ENCODE results near the gene TSPAN9. TPM values are rescaled to one million over a fixed set of nuclear protein-coding genes. Genes with fewer than 3 reads are reported as not detected.

The TSPAN9 gene
- total RNA-seq, 1 donor from 2014 or later = 20.5 TPM

DNA sequence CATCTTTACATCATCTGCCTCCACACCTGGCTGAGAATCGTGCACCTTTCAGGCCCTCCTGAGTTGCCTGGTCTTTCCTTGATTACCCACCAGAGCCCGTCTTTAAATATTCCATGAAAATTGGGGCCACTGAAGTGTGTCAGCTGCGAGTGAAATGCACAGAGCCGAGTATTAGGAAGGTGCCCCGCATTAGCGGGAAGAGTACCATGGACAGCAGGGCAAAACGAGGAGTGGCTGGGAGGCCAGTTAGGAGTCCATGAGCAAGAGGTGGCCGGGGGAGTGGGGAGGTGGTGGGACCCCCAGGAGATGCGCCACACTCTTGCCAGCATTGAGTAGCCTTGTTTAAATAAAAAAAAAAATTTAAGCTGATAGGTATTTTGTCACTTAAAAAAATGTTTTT is 99.6 kb downstream of the TSPAN9 start:
- no peak for TF ChIP-seq CTCF (conservative IDR thresholded peaks at IDR 0.05; ENCODE audit: low read depth, low read length)
- no peak for DNase-seq (ENCODE audit: low read depth)
- no peak overlapping the region for H3K4me3 ChIP-seq (ENCODE audit: low read depth, low read length)

- no peak overlapping the region for H3K4me3 ChIP-seq (ENCODE audit: low read depth, low read length)
- DNase-seq (ENCODE audit: low read depth) = no peak
- TF ChIP-seq CTCF (conservative IDR thresholded peaks at IDR 0.05; ENCODE audit: low read depth, low read length) = no peak
Measured at GRCh38 chr12:3177778-3178425, 100.7 kb downstream of the TSPAN9 start.

DNA sequence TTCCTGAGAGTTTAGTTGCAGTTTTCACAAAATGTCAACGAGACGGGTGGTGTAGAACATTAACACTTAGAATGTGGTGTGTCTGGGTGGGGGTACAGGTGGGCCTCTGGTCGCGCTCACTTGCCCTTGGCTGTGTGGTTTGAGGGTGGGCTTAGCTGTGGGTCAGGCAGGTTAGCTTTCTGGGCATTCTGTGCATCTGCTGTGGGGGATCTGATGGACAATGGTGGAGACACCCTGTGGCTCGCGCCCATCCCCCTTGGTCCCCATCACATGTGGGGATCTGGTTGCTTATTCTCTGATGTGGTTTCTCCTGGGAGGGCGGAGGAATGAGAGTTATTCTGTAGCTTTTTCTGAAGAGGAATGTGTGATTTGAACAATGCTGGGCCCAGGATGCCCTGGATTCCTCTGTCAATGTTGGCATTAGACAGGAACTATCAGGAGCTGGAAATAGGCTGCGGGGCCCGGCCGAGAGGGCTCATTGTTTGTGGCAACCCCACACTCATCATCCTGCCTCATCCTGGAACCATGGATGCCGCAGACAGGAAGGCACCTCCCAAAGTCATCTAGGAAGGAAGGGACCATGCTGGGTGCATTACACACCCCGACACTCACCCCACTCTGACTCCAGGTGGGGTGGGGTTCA is 101.6 kb downstream of the TSPAN9 start:
- TF ChIP-seq CTCF (conservative IDR thresholded peaks at IDR 0.05; ENCODE audit: low read depth, low read length) = no peak
- no peak for DNase-seq (ENCODE audit: low read depth)
- H3K4me3 ChIP-seq (ENCODE audit: low read depth, low read length) = no peak overlapping the region

DNA sequence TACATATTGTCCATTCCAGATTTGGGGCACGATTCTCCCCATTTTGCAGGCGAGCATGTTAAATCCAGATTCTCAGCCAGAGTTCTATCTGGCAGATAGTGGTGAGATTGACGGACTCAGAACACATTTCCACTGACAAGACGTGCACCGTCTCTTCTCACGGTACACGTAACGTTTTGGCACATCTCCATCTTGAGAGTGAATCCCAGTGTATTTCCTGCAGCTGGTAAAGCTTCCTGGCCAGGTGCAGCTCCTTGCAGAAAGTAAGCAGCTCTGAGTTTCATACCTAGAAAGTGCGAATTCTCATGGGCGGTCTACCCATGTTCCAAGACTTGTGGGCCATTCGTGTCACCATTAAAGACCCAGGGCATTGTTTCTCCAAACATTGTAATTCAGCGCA is 102.6 kb downstream of the TSPAN9 start:
- TF ChIP-seq CTCF (conservative IDR thresholded peaks at IDR 0.05; ENCODE audit: low read depth, low read length) = no peak
- no peak for DNase-seq (ENCODE audit: low read depth)
- no peak overlapping the region for H3K4me3 ChIP-seq (ENCODE audit: low read depth, low read length)

- DNase-seq (ENCODE audit: low read depth) = no peak
- no peak overlapping the region for H3K4me3 ChIP-seq (ENCODE audit: low read depth, low read length)
- TF ChIP-seq CTCF (conservative IDR thresholded peaks at IDR 0.05; ENCODE audit: low read depth, low read length) = no peak
Measured at GRCh38 chr12:3182426-3182825, 105.2 kb downstream of the TSPAN9 start.

- TF ChIP-seq CTCF (conservative IDR thresholded peaks at IDR 0.05; ENCODE audit: low read depth, low read length) = no peak
- no peak for DNase-seq (ENCODE audit: low read depth)
- H3K4me3 ChIP-seq (ENCODE audit: low read depth, low read length) = no peak overlapping the region
Measured at GRCh38 chr12:3184485-3184884, 107.3 kb downstream of the TSPAN9 start.
